Measurements from ENCODE around the gene TMEM131L.

TMEM131L gene

DNA sequence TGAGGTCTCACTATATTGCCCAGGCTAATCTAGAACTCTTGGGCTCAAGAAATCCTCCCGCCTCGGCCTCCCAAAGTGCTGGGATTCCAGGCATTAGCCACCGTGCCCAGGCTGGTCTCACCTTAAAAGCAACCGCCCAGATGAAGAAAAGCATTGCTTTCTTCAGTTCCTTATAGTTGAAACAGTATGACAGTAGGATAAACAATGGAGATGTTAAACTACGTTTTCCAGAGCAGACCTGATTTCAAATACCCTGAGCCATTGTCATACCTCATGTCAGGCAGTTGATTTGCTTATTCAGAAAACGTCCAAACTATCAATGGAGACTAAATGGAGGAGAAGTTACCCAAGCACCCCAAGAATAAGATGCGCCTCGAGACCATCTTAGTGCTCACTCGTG is 26.3 kb upstream of the TMEM131L start:
- no peak overlapping the region for H4K5ac ChIP-seq (ENCODE audit: low read length)
- H3K4me3 ChIP-seq (ENCODE audit: low read length), result no peak overlapping the region
- DNase-seq, result no peak
- no peak overlapping the region for H3K4me2 ChIP-seq (ENCODE audit: low read length)
- H3K79me2 ChIP-seq (ENCODE audit: control insufficient read depth, insufficient read depth, low read length), result no peaks in the 10 kb centered on the region
- H3K9ac ChIP-seq (ENCODE audit: low read length), result no peak overlapping the region
- no peaks in the 10 kb centered on the region for H3K79me1 ChIP-seq (ENCODE audit: low read length)
- H3K27ac ChIP-seq (ENCODE audit: low read depth, low read length), result no peak overlapping the region
- no peak overlapping the region for H3K4ac ChIP-seq (ENCODE audit: low read depth, low read length)
- no peaks in the 10 kb centered on the region for H3K36me3 ChIP-seq (ENCODE audit: control insufficient read depth, insufficient read depth, low read length)
- H3K56ac ChIP-seq (ENCODE audit: low read length), result no peak overlapping the region
- no peak overlapping the region for H3K23ac ChIP-seq (ENCODE audit: low read length)
- H3K4me1 ChIP-seq (ENCODE audit: control insufficient read depth, low read depth, low read length), result no peaks in the 10 kb centered on the region
- H3K18ac ChIP-seq (ENCODE audit: low read length), result no peak overlapping the region
- no peak overlapping the region for H2AK5ac ChIP-seq (ENCODE audit: low read length)
- H2BK5ac ChIP-seq (ENCODE audit: low read length), result no peak overlapping the region
- H4K8ac ChIP-seq (ENCODE audit: low read depth, low read length), result no peak overlapping the region
- H2BK15ac ChIP-seq (replicated peaks; ENCODE audit: low read depth), result no peak overlapping the region
- H2BK120ac ChIP-seq (ENCODE audit: low read depth, low read length), result no peak overlapping the region
- no peaks in the 10 kb centered on the region for H3K27me3 ChIP-seq (ENCODE audit: insufficient read depth, low read length, poor library complexity)
- WGBS (ENCODE audit: extremely low coverage, insufficient coverage, low lambda C conversion rate), result no CpG with 5 or more reads among the region's 9 CpGs

GRCh38 chr4:153440475-153440874 is 25.7 kb upstream of the TMEM131L start:
- H2BK120ac ChIP-seq (ENCODE audit: low read depth, low read length), result no peak overlapping the region
- H3K4ac ChIP-seq (ENCODE audit: low read depth, low read length), result no peak overlapping the region
- H3K23ac ChIP-seq (ENCODE audit: low read length), result no peak overlapping the region
- no peaks in the 10 kb centered on the region for H3K79me2 ChIP-seq (ENCODE audit: control insufficient read depth, insufficient read depth, low read length)
- H3K9ac ChIP-seq (ENCODE audit: low read length), result no peak overlapping the region
- H3K18ac ChIP-seq (ENCODE audit: low read length), result no peak overlapping the region
- no peak overlapping the region for H3K4me2 ChIP-seq (ENCODE audit: low read length)
- H3K27me3 ChIP-seq (ENCODE audit: insufficient read depth, low read length, poor library complexity), result no peaks in the 10 kb centered on the region
- H2AK5ac ChIP-seq (ENCODE audit: low read length), result no peak overlapping the region
- H4K8ac ChIP-seq (ENCODE audit: low read depth, low read length), result no peak overlapping the region
- no peaks in the 10 kb centered on the region for H3K79me1 ChIP-seq (ENCODE audit: low read length)
- no peaks in the 10 kb centered on the region for H3K36me3 ChIP-seq (ENCODE audit: control insufficient read depth, insufficient read depth, low read length)
- H2BK5ac ChIP-seq (ENCODE audit: low read length), result no peak overlapping the region
- H3K4me1 ChIP-seq (ENCODE audit: control insufficient read depth, low read depth, low read length), result no peaks in the 10 kb centered on the region
- no CpG with 5 or more reads among the region's 6 CpGs for WGBS (ENCODE audit: extremely low coverage, insufficient coverage, low lambda C conversion rate)
- H2BK15ac ChIP-seq (replicated peaks; ENCODE audit: low read depth), result no peak overlapping the region
- DNase-seq, result no peak
- H3K56ac ChIP-seq (ENCODE audit: low read length), result no peak overlapping the region
- H3K27ac ChIP-seq (ENCODE audit: low read depth, low read length), result no peak overlapping the region
- no peak overlapping the region for H3K4me3 ChIP-seq (ENCODE audit: low read length)
- no peak overlapping the region for H4K5ac ChIP-seq (ENCODE audit: low read length)

DNA sequence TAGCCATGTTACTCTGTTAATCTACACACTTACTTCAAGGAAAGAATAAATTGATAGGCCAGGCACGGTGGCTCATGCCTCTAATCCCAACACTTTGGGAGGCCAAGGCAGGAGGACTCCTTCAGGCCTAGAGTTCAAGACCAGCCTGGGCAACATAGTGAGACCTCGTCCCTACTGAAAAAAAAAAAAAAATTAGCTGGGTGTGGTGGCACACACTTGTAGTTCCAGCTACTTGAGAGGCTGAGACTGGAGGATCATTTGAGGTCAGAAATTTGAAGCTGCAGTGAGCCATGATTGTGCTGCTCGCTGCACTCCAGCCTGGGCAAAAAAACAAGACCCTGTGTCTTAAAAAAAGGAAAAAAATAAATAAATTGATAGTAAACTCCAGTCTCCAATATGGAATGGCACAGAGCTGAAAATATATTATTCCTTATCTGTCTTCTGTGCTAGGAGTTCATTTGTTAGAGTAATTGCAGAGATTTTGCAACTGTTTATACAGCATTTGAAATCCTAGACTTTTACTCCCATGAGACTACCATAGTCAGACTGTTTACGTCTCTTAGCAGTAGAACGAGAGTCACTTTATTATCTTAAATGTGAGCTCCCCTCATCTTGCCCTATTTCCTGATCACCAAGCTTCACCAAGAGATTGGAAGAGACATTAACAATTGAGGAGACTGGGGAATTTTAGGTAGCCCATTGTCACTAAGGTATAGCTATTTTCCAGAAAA is 18.8 kb upstream of the TMEM131L start:
- Histone ChIP-seq H3K4me2 (ENCODE audit: low read length) (no peak overlapping the region), H3K56ac (ENCODE audit: low read length) (no peak overlapping the region), H3K4me1 (ENCODE audit: control insufficient read depth, low read depth, low read length) (peaks cover 2% of the 10 kb centered on the region), H4K5ac (ENCODE audit: low read length) (no peak overlapping the region), H4K8ac (ENCODE audit: low read depth, low read length) (no peak overlapping the region), H2BK120ac (ENCODE audit: low read depth, low read length) (no peak overlapping the region), H3K18ac (ENCODE audit: low read length) (no peak overlapping the region), H3K79me2 (ENCODE audit: control insufficient read depth, insufficient read depth, low read length) (no peaks in the 10 kb centered on the region), H3K27me3 (ENCODE audit: insufficient read depth, low read length, poor library complexity) (no peaks in the 10 kb centered on the region), H3K4me3 (ENCODE audit: low read length) (no peak overlapping the region), H3K27ac (ENCODE audit: low read depth, low read length) (no peak overlapping the region), H3K9ac (ENCODE audit: low read length) (no peak overlapping the region), H2AK5ac (ENCODE audit: low read length) (no peak overlapping the region), H2BK5ac (ENCODE audit: low read length) (no peak overlapping the region), H3K79me1 (ENCODE audit: low read length) (no peaks in the 10 kb centered on the region), H3K23ac (ENCODE audit: low read length) (no peak overlapping the region), H3K36me3 (ENCODE audit: control insufficient read depth, insufficient read depth, low read length) (no peaks in the 10 kb centered on the region), H2BK15ac (replicated peaks; ENCODE audit: low read depth) (no peak overlapping the region), H3K4ac (ENCODE audit: low read depth, low read length) (no peak overlapping the region)
- WGBS (ENCODE audit: extremely low coverage, insufficient coverage, low lambda C conversion rate), result no CpG with 5 or more reads among the region's 5 CpGs
- no peak for DNase-seq

GRCh38 chr4:153448003-153448731 is 18.0 kb upstream of the TMEM131L start:
- Histone ChIP-seq H3K18ac (ENCODE audit: low read length) (no peak overlapping the region), H3K23ac (ENCODE audit: low read length) (no peak overlapping the region), H3K36me3 (ENCODE audit: control insufficient read depth, insufficient read depth, low read length) (no peaks in the 10 kb centered on the region), H3K4me2 (ENCODE audit: low read length) (no peak overlapping the region), H2BK15ac (replicated peaks; ENCODE audit: low read depth) (no peak overlapping the region), H2BK120ac (ENCODE audit: low read depth, low read length) (no peak overlapping the region), H3K79me1 (ENCODE audit: low read length) (no peaks in the 10 kb centered on the region), H2BK5ac (ENCODE audit: low read length) (no peak overlapping the region), H4K8ac (ENCODE audit: low read depth, low read length) (no peak overlapping the region), H3K27me3 (ENCODE audit: insufficient read depth, low read length, poor library complexity) (no peaks in the 10 kb centered on the region), H3K4ac (ENCODE audit: low read depth, low read length) (no peak overlapping the region), H3K27ac (ENCODE audit: low read depth, low read length) (no peak overlapping the region), H4K5ac (ENCODE audit: low read length) (no peak overlapping the region), H2AK5ac (ENCODE audit: low read length) (peak overlapping the region; percentile 37), H3K9ac (ENCODE audit: low read length) (no peak overlapping the region), H3K4me1 (ENCODE audit: control insufficient read depth, low read depth, low read length) (peaks cover 2% of the 10 kb centered on the region), H3K56ac (ENCODE audit: low read length) (no peak overlapping the region), H3K4me3 (ENCODE audit: low read length) (no peak overlapping the region), H3K79me2 (ENCODE audit: control insufficient read depth, insufficient read depth, low read length) (no peaks in the 10 kb centered on the region)
- no CpG with 5 or more reads among the region's 10 CpGs for WGBS (ENCODE audit: extremely low coverage, insufficient coverage, low lambda C conversion rate)
- no peak for DNase-seq

DNA sequence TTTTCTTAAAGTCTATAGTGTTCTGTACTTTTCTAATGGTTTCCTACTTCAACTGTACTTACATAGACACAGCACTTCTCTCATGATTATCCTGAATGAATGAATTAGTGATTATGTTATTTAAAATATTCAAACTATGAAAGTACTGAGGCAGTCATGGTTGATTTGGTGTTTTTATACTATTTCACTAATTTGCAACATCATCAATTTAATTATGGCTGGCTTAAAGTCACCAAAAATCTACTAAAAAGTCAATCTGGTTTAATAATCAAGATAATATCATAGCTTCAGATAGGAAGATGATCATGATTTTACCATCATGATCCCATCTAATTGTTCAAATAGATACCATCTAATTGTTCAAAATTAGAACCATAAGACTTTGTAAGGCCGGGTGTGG is 16.8 kb upstream of the TMEM131L start:
- no peak overlapping the region for H4K8ac ChIP-seq (ENCODE audit: low read depth, low read length)
- H2BK120ac ChIP-seq (ENCODE audit: low read depth, low read length), result no peak overlapping the region
- no peaks in the 10 kb centered on the region for H3K79me1 ChIP-seq (ENCODE audit: low read length)
- H3K27me3 ChIP-seq (ENCODE audit: insufficient read depth, low read length, poor library complexity), result no peaks in the 10 kb centered on the region
- H3K4ac ChIP-seq (ENCODE audit: low read depth, low read length), result no peak overlapping the region
- no peak overlapping the region for H2BK15ac ChIP-seq (replicated peaks; ENCODE audit: low read depth)
- H3K4me3 ChIP-seq (ENCODE audit: low read length), result no peak overlapping the region
- H3K4me1 ChIP-seq (ENCODE audit: control insufficient read depth, low read depth, low read length), result peaks cover 2% of the 10 kb centered on the region
- WGBS (ENCODE audit: extremely low coverage, insufficient coverage, low lambda C conversion rate), result no CpG with 5 or more reads among the region's 1 CpG
- no peaks in the 10 kb centered on the region for H3K79me2 ChIP-seq (ENCODE audit: control insufficient read depth, insufficient read depth, low read length)
- H3K18ac ChIP-seq (ENCODE audit: low read length), result no peak overlapping the region
- no peak overlapping the region for H3K9ac ChIP-seq (ENCODE audit: low read length)
- no peak overlapping the region for H3K56ac ChIP-seq (ENCODE audit: low read length)
- no peaks in the 10 kb centered on the region for H3K36me3 ChIP-seq (ENCODE audit: control insufficient read depth, insufficient read depth, low read length)
- no peak overlapping the region for H4K5ac ChIP-seq (ENCODE audit: low read length)
- H2BK5ac ChIP-seq (ENCODE audit: low read length), result no peak overlapping the region
- no peak overlapping the region for H3K23ac ChIP-seq (ENCODE audit: low read length)
- H2AK5ac ChIP-seq (ENCODE audit: low read length), result no peak overlapping the region
- H3K4me2 ChIP-seq (ENCODE audit: low read length), result no peak overlapping the region
- DNase-seq, result no peak
- H3K27ac ChIP-seq (ENCODE audit: low read depth, low read length), result no peak overlapping the region

Data from mesendoderm (in vitro differentiated cells).